ENCODE measurements around the gene SCLT1. TPM values are rescaled to one million over a fixed set of nuclear protein-coding genes. Genes with fewer than 3 reads are reported as not detected.

Gene SCLT1
- 7.7 and 15.3 TPM in 2 replicates for total RNA-seq (2012; rRNA removed)
- polyA plus RNA-seq (2012; rRNA removed): 4.4 and 4.9 TPM in 2 replicates
- polyA plus RNA-seq (2012; cell fraction: cytosol; rRNA removed): 1.1 and 1.5 TPM in 2 replicates
- polyA plus RNA-seq (2012; cell fraction: nucleus; rRNA removed; ENCODE audit: low replicate concordance): 1.4 and 3.8 TPM in 2 replicates
- percentile 64 among the genes with signal in this experiment for Bru-seq, nascent RNA
- percentile 57 among the genes with signal in this experiment for BruChase-seq, experiment 1, labeled RNA remaining after a 6-hour chase
- BruChase-seq, experiment 2, labeled RNA remaining after a 2-hour chase: percentile 65 among the genes with signal in this experiment
- long read RNA-seq, partial matches to known transcripts: 2 of 15 reads
- long read RNA-seq, other reads (novel, unspliced or antisense): 5 of 15 reads

DNA sequence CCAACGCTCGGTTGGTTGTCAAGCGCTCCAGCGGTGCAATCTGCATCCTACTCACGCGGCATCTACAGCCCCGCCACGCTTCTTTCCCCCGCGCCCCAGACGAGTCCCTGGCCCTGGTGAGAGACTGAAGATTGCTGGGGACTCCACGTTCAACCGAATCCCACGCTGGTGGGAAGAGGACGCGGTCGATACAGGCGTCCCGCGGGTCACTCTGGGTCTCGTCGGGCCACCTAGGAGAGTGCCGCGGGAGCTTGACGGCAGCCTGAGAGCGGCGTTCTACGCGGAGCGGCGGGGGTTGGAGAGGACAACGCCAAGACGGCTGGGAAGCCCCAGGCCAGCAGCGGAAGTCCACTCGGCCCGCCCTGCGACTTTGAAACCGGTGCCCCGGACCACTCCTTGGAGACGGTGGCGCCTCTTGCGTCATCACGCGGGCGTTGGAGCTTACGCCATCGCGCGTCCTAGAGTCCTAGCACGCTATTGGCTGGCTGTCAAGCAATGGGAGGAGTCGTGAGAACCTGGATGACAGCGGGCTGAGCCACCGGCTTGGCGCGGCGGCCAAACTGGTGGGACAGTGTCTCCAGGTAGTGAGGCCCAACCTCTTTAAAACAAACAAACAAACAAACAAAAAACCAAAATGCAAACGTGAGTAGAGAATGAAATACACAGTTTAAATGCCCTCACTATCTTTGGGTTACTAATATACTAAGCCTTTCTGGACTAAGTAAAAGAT is at the start of gene SCLT1:
SCLT1 (minus strand) TSS at position 349 of the 730 bp plus-strand sequence. CDS start 436 bp downstream, outside the sequence.
- H2AK9ac ChIP-seq (replicated peaks; ENCODE audit: low read depth, low read length, poor library complexity): no peak within 1 kb of the TSS
- H2AK5ac ChIP-seq (ENCODE audit: low read depth, low read length): no peak within 1 kb of the TSS
- intact Hi-C loops (cut with micrococcal nuclease): loop anchor here (1.0 to 10.0 kb wide), 6 partner anchors 221 to 899 kb away; partner anchors contain the start of gene PGRMC2
- H4K20me1 ChIP-seq (ENCODE audit: insufficient read depth, low read length): no peaks in the 10 kb centered on the region
- 1% methylated on average over 34 of the region's 57 CpGs; no CpG with 5 or more reads in 1 of the 2 experiments for whole genome bisulfite sequencing, 2 experiments (ENCODE audit: extremely low coverage in 2 of 2, insufficient read length in 1 of 2)
- peak within 1 kb of the TSS; percentile 70 for H3K23ac ChIP-seq (ENCODE audit: low read depth, low read length)
- no peak within 1 kb of the TSS for H4K5ac ChIP-seq (ENCODE audit: low read depth, low read length)
- peak within 1 kb of the TSS; percentile 50 for H3K14ac ChIP-seq (replicated peaks; ENCODE audit: low read depth, low read length)
- no peak within 1 kb of the TSS for H2BK20ac ChIP-seq (ENCODE audit: low read depth, low read length)
- POLR2A ChIA-PET (ENCODE audit: unreplicated experiment): no interaction called here
- H3K4me2 ChIP-seq (ENCODE audit: low read depth, low read length): peak within 1 kb of the TSS; percentile 88
- in situ Hi-C loops (cut with MboI; ENCODE audit: low sequenced_read_pairs): loop anchor here (10.0 kb wide), 1 partner anchor 219 kb away; no protein-coding TSS in a partner anchor
- TF ChIP-seq POLR2A (IDR thresholded peaks at IDR 0.05; ENCODE audit: low read depth, low read length) (peak; percentile 93), CEBPB (IDR thresholded peaks at IDR 0.05; ENCODE audit: low read depth, low read length) (peak; percentile 100), MXI1 (IDR thresholded peaks at IDR 0.05; ENCODE audit: borderline replicate concordance, low read depth, low read length) (peak; percentile 65; the same call in 1 of the 2 replicates)
- TF ChIP-seq, protein P1, sequence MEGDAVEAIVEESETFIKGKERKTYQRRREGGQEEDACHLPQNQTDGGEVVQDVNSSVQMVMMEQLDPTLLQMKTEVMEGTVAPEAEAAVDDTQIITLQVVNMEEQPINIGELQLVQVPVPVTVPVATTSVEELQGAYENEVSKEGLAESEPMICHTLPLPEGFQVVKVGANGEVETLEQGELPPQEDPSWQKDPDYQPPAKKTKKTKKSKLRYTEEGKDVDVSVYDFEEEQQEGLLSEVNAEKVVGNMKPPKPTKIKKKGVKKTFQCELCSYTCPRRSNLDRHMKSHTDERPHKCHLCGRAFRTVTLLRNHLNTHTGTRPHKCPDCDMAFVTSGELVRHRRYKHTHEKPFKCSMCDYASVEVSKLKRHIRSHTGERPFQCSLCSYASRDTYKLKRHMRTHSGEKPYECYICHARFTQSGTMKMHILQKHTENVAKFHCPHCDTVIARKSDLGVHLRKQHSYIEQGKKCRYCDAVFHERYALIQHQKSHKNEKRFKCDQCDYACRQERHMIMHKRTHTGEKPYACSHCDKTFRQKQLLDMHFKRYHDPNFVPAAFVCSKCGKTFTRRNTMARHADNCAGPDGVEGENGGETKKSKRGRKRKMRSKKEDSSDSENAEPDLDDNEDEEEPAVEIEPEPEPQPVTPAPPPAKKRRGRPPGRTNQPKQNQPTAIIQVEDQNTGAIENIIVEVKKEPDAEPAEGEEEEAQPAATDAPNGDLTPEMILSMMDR (conservative IDR thresholded peaks at IDR 0.05; ENCODE audit: low read depth, low read length): no peak
- H3K27ac ChIP-seq (ENCODE audit: insufficient read depth, low read length): peak within 1 kb of the TSS; percentile 86
- peak within 1 kb of the TSS; percentile 87 for H3K4me3 ChIP-seq (ENCODE audit: insufficient read depth, low read depth, low read length)
- H3K18ac ChIP-seq (ENCODE audit: low read depth, low read length): peak within 1 kb of the TSS; percentile 41
- H4K8ac ChIP-seq (ENCODE audit: low read depth in 2 of 2, low read length in 2 of 2): peak within 1 kb of the TSS in 1 of 2 experiments; percentile 56; a peak in 1 of 4 replicates
- DNase-seq (peak; percentile 99), ATAC-seq (ENCODE audit: low read depth) (peak; percentile 96)
- no peak within 1 kb of the TSS for H2BK15ac ChIP-seq (ENCODE audit: low read depth, low read length)
- no peaks in the 10 kb centered on the region for H3K4me1 ChIP-seq (ENCODE audit: control insufficient read depth, insufficient read depth, low read length)
- H3K9me1 ChIP-seq (ENCODE audit: insufficient read depth, low read length): no peaks in the 10 kb centered on the region
- H2BK120ac ChIP-seq (ENCODE audit: low read depth, low read length): peak within 1 kb of the TSS; percentile 66
- no peaks in the 10 kb centered on the region for H3K36me3 ChIP-seq (ENCODE audit: control insufficient read depth, insufficient read depth, low read length)
- H3K56ac ChIP-seq (ENCODE audit: extremely low read depth, insufficient read depth, low read length): peak within 1 kb of the TSS; percentile 77; the same call in 1 of the 2 replicates
- BruUV-seq (replicated peaks): no TSS peak
- CTCF ChIA-PET: interaction anchor here (1.3 kb wide), 1 partner anchor 17 kb away, joined by 4 read pairs; no protein-coding TSS in a partner anchor
- H3K9me3 ChIP-seq (ENCODE audit: control insufficient read depth, insufficient read depth, low read length): no peaks in the 10 kb centered on the region
- H4K91ac ChIP-seq (ENCODE audit: insufficient read depth, low read depth, low read length): peak within 1 kb of the TSS; percentile 61
- H3K4ac ChIP-seq (ENCODE audit: low read depth, low read length): peak within 1 kb of the TSS; percentile 43
- H2AFZ ChIP-seq (replicated peaks; ENCODE audit: low read length, poor library complexity): peak within 1 kb of the TSS; percentile 91
- dilution Hi-C loops (cut with HindIII; ENCODE audit: low sequenced_read_pairs, unreplicated experiment): no loop called here
- peak within 1 kb of the TSS; percentile 77 for H3K9ac ChIP-seq (ENCODE audit: low read depth, low read length)
- H2BK5ac ChIP-seq (ENCODE audit: low read depth, low read length, poor library complexity, severe bottlenecking): peak within 1 kb of the TSS; percentile 68
- H3K27me3 ChIP-seq (ENCODE audit: control insufficient read depth, insufficient read depth, low read length): no peaks in the 10 kb centered on the region
- H3K79me1 ChIP-seq (ENCODE audit: low read depth in 1 of 2, low read length in 2 of 2): peaks cover 16% of the 10 kb centered on the region in 2 experiments; a peak in 3 of 4 replicates
